ENCODE data around the gene CUBN. TPM values are rescaled to one million over a fixed set of nuclear protein-coding genes. Genes with fewer than 3 reads are reported as not detected.

The CUBN gene
- total and polyA plus RNA-seq, 9 of the 15 experiments (the other 6 are each of a cell fraction or from before 2014, with no cell fraction given) = 0.04 to 0.33 (median 0.09) TPM

DNA sequence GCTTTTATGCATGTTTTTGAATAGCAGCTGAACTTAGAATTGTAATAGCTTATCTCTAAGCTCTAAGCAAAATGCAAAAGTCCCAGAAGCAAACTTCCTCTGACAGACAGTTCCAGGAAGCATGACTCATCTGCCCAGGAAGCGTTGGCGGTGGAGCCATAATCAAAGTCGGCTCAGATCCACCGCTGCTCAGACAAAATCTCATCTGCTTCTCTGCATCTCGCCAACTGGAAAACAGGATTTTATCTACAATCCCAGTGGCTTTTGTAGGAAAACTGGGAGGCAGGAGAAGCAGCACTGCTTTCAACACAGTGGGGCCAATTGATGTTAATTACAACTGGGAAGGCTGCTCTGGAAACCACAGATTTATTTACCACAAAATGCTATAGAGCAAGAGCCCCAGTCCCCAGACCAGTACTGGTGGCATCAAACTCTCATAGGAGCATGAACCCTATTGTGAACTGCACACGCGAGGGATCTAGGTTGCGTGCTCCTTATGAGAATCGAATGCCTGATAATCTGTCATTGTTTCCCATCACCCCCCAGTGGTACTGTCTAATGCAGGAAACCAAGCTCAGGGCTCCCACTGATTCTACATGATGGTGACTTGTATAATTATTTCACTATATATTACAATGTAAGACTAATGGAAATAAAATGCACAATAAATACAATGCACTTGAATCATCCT, 99.9 kb downstream of the CUBN start (continued):
- TF ChIP-seq, protein P1, sequence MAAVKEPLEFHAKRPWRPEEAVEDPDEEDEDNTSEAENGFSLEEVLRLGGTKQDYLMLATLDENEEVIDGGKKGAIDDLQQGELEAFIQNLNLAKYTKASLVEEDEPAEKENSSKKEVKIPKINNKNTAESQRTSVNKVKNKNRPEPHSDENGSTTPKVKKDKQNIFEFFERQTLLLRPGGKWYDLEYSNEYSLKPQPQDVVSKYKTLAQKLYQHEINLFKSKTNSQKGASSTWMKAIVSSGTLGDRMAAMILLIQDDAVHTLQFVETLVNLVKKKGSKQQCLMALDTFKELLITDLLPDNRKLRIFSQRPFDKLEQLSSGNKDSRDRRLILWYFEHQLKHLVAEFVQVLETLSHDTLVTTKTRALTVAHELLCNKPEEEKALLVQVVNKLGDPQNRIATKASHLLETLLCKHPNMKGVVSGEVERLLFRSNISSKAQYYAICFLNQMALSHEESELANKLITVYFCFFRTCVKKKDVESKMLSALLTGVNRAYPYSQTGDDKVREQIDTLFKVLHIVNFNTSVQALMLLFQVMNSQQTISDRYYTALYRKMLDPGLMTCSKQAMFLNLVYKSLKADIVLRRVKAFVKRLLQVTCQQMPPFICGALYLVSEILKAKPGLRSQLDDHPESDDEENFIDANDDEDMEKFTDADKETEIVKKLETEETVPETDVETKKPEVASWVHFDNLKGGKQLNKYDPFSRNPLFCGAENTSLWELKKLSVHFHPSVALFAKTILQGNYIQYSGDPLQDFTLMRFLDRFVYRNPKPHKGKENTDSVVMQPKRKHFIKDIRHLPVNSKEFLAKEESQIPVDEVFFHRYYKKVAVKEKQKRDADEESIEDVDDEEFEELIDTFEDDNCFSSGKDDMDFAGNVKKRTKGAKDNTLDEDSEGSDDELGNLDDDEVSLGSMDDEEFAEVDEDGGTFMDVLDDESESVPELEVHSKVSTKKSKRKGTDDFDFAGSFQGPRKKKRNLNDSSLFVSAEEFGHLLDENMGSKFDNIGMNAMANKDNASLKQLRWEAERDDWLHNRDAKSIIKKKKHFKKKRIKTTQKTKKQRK (IDR thresholded peaks at IDR 0.05; ENCODE audit: borderline replicate concordance, low read depth, low read length) = no peak
- TF ChIP-seq SIX5 (IDR thresholded peaks at IDR 0.05; ENCODE audit: borderline replicate concordance in 1 of 2, insufficient read depth in 1 of 2, low read depth in 1 of 2, low read length in 2 of 2) (no peak), DDX20 (tag; IDR thresholded peaks at IDR 0.05; ENCODE audit: low read depth) (no peak), ZNF316 (IDR thresholded peaks at IDR 0.05) (no peak), KLF13 (tag; IDR thresholded peaks at IDR 0.05; ENCODE audit: borderline replicate concordance, low read depth) (no peak), NFIC (IDR thresholded peaks at IDR 0.05) (peak; percentile 64), ARHGAP35 (IDR thresholded peaks at IDR 0.05; ENCODE audit: partially characterized antibody) (no peak), MTA3 (IDR thresholded peaks at IDR 0.05; ENCODE audit: borderline replicate concordance) (peak; percentile 78), RAD51 (IDR thresholded peaks at IDR 0.05; ENCODE audit: borderline replicate concordance, low read depth) (no peak), MCM7 (IDR thresholded peaks at IDR 0.05) (no peak), TCF7L2 (IDR thresholded peaks at IDR 0.05; ENCODE audit: low read depth, low read length) (no peak), EP300 (IDR thresholded peaks at IDR 0.05; ENCODE audit: low read length) (peak; percentile 97), RBM15 (IDR thresholded peaks at IDR 0.05; ENCODE audit: insufficient read depth, low read length) (no peak), ZNF584 (CRISPR knock-in tag; IDR thresholded peaks at IDR 0.05; ENCODE audit: low read depth) (no peak), RBM34 (IDR thresholded peaks at IDR 0.05; ENCODE audit: borderline replicate concordance, insufficient read depth, low read length) (no peak), ZNF3 (CRISPR knock-in tag; IDR thresholded peaks at IDR 0.05) (no peak), MTF1 (CRISPR knock-in tag; IDR thresholded peaks at IDR 0.05; ENCODE audit: borderline replicate concordance) (no peak), KDM2B (CRISPR knock-in tag; IDR thresholded peaks at IDR 0.05) (no peak), HMG20A (CRISPR knock-in tag; conservative IDR thresholded peaks at IDR 0.05) (no peak)
- TF ChIP-seq, protein P2, sequence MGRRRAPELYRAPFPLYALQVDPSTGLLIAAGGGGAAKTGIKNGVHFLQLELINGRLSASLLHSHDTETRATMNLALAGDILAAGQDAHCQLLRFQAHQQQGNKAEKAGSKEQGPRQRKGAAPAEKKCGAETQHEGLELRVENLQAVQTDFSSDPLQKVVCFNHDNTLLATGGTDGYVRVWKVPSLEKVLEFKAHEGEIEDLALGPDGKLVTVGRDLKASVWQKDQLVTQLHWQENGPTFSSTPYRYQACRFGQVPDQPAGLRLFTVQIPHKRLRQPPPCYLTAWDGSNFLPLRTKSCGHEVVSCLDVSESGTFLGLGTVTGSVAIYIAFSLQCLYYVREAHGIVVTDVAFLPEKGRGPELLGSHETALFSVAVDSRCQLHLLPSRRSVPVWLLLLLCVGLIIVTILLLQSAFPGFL (CRISPR knock-in tag; IDR thresholded peaks at IDR 0.05) = no peak
- TF ChIP-seq, protein P3, sequence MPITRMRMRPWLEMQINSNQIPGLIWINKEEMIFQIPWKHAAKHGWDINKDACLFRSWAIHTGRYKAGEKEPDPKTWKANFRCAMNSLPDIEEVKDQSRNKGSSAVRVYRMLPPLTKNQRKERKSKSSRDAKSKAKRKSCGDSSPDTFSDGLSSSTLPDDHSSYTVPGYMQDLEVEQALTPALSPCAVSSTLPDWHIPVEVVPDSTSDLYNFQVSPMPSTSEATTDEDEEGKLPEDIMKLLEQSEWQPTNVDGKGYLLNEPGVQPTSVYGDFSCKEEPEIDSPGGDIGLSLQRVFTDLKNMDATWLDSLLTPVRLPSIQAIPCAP (CRISPR knock-in tag; IDR thresholded peaks at IDR 0.05; ENCODE audit: borderline replicate concordance) = no peak
- TF ChIP-seq, protein P4, sequence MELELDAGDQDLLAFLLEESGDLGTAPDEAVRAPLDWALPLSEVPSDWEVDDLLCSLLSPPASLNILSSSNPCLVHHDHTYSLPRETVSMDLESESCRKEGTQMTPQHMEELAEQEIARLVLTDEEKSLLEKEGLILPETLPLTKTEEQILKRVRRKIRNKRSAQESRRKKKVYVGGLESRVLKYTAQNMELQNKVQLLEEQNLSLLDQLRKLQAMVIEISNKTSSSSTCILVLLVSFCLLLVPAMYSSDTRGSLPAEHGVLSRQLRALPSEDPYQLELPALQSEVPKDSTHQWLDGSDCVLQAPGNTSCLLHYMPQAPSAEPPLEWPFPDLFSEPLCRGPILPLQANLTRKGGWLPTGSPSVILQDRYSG (tag; conservative IDR thresholded peaks at IDR 0.05; ENCODE audit: low read depth) = no peak

Data from K562 (cell line).